ENCODE results near the gene ADGRL3.

The ADGRL3 gene

DNA sequence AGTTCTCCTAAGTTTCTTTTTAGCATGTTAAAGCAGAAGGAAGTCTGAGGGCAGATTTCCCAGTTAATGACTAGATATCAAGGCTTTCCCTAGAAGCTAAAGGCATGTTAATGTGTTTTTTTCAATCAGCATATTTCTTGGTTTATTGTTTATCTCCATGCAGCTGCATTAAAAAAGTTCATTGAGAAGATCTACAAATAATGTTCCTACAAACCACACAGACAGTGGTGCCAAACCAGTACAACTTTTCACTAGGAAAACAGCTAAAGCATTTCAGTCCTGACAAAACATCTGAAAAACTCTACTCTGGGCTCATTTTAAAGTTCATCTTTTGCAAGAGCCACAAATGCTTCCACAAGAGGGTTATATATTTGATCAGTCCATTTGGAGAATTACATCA is 320.0 kb downstream of the ADGRL3 start:
- no peaks in the 10 kb centered on the region for H3K4me1 Mint-ChIP-seq (ENCODE audit: low read depth)

DNA sequence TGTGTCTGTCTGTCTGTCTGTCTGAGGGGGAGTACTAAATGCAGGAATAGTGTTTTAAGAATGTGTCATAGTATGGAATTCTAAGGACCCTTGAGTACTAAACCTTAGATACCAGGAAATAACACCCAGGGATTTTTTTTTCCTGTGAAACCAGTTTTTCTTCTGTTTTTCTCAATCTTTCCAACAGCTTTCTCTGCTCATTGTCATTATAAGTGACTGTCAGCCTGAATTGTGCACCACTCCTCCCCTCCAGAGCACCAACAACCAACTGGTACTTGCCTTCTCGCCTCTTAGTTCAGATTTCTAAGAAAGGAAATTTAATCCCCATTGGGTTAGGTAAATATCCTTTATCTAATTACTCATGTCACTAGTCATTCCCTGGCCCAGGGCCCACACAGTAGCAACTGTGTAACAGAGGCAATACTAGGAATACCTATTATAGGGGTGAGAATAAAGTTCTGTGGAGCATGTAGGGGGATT is 320.6 kb downstream of the ADGRL3 start:
- Mint-ChIP-seq H3K36me3 (ENCODE audit: low read depth) (no peaks in the 10 kb centered on the region), H3K27ac (no peak overlapping the region), H3K9me3 (peaks cover 17% of the 10 kb centered on the region), H3K27me3 (no peaks in the 10 kb centered on the region), H3K4me3 (no peak overlapping the region), H3K4me1 (ENCODE audit: low read depth) (no peaks in the 10 kb centered on the region)

More for the DNA sequence above, 320.0 kb downstream of the ADGRL3 start:
- no peaks in the 10 kb centered on the region for H3K36me3 Mint-ChIP-seq (ENCODE audit: low read depth)
- peaks cover 12% of the 10 kb centered on the region for H3K9me3 Mint-ChIP-seq
- no peak overlapping the region for H3K27ac Mint-ChIP-seq
- no peaks in the 10 kb centered on the region for H3K27me3 Mint-ChIP-seq
- no peak overlapping the region for H3K4me3 Mint-ChIP-seq

- H3K27ac Mint-ChIP-seq = no peak overlapping the region
- H3K4me3 Mint-ChIP-seq = no peak overlapping the region
- H3K27me3 Mint-ChIP-seq = no peaks in the 10 kb centered on the region
- no peaks in the 10 kb centered on the region for H3K36me3 Mint-ChIP-seq (ENCODE audit: low read depth)
- peaks cover 17% of the 10 kb centered on the region for H3K9me3 Mint-ChIP-seq
- no peaks in the 10 kb centered on the region for H3K4me1 Mint-ChIP-seq (ENCODE audit: low read depth)
These were observed 321.3 kb downstream of the ADGRL3 start for GRCh38 chr4:61521451-61521850.

- H3K27ac Mint-ChIP-seq = no peak overlapping the region
- peaks cover 17% of the 10 kb centered on the region for H3K9me3 Mint-ChIP-seq
- H3K36me3 Mint-ChIP-seq (ENCODE audit: low read depth) = no peaks in the 10 kb centered on the region
- no peak overlapping the region for H3K4me3 Mint-ChIP-seq
- H3K4me1 Mint-ChIP-seq (ENCODE audit: low read depth) = no peaks in the 10 kb centered on the region
- no peaks in the 10 kb centered on the region for H3K27me3 Mint-ChIP-seq
These were observed 322.2 kb downstream of the ADGRL3 start for GRCh38 chr4:61522312-61522711.

GRCh38 chr4:61527888-61528287 is 327.8 kb downstream of the ADGRL3 start:
- Mint-ChIP-seq H3K4me1 (ENCODE audit: low read depth) (no peaks in the 10 kb centered on the region), H3K27ac (no peak overlapping the region), H3K9me3 (peaks cover 21% of the 10 kb centered on the region), H3K4me3 (no peak overlapping the region), H3K36me3 (ENCODE audit: low read depth) (no peaks in the 10 kb centered on the region), H3K27me3 (no peaks in the 10 kb centered on the region)

- H3K27me3 Mint-ChIP-seq = no peaks in the 10 kb centered on the region
- H3K4me1 Mint-ChIP-seq (ENCODE audit: low read depth) = no peaks in the 10 kb centered on the region
- peaks cover 21% of the 10 kb centered on the region for H3K9me3 Mint-ChIP-seq
- no peaks in the 10 kb centered on the region for H3K36me3 Mint-ChIP-seq (ENCODE audit: low read depth)
- H3K4me3 Mint-ChIP-seq = no peak overlapping the region
- no peak overlapping the region for H3K27ac Mint-ChIP-seq
These were observed 328.5 kb downstream of the ADGRL3 start for GRCh38 chr4:61528595-61528994.

DNA sequence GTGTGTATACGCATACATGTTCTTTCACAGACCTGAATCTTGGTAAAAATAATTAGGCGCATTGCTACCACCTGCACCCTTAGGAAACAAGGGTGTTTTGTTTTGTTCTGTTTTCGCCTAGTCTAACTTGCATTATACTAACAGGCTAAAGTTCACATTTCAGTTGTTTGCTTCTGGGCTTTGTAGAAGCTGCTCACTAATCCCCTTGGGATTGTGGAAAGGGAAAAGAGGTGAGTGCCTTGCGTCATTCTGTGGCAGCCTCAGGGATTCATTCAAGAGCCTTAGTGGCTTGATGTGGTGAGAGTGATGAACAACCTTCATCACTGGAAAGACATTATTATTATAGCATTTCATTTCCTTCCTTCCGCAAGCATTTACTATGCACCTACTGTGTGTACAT is 331.1 kb downstream of the ADGRL3 start:
- H3K4me1 Mint-ChIP-seq (ENCODE audit: low read depth) = no peaks in the 10 kb centered on the region
- no peak overlapping the region for H3K4me3 Mint-ChIP-seq
- H3K27me3 Mint-ChIP-seq = no peaks in the 10 kb centered on the region
- H3K36me3 Mint-ChIP-seq (ENCODE audit: low read depth) = no peaks in the 10 kb centered on the region
- no peak overlapping the region for H3K27ac Mint-ChIP-seq
- peaks cover 19% of the 10 kb centered on the region for H3K9me3 Mint-ChIP-seq

DNA sequence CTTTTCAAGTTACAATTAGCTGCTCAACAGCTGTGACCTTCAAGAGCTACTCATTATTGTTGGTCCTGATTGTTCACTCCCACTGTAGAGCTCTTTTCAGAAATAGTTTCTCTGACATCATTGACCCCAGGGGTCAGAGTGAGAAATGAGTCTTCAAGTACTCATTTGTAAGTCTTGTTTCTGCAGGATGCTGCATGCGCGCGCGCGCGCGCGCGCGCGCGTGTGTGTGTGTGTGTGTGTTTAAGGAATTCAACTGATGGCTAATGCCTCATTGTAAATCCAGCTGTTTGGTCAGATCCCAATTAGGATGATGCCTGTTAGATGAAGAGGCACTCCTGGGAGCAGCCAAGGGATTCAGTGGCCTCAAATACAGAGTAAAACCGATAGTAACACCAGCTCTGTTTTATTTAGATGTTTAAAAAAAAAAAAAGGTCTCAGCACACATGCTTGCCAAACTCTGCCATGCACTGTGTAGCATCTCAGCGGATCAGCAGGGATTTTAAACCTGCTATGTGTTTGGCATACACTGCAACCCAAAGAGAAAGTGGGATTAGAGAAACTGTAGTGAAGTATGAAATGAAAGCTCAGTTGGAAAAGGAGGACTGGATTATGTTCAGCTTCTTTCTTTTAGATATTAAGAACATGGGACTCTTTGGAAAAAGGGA is 332.3 kb downstream of the ADGRL3 start:
- H3K4me1 Mint-ChIP-seq (ENCODE audit: low read depth) = no peaks in the 10 kb centered on the region
- H3K9me3 Mint-ChIP-seq = peaks cover 27% of the 10 kb centered on the region
- H3K27me3 Mint-ChIP-seq = no peaks in the 10 kb centered on the region
- H3K4me3 Mint-ChIP-seq = no peak overlapping the region
- H3K27ac Mint-ChIP-seq = no peak overlapping the region
- H3K36me3 Mint-ChIP-seq (ENCODE audit: low read depth) = no peaks in the 10 kb centered on the region

GRCh38 chr4:61533140-61533539 is 333.0 kb downstream of the ADGRL3 start:
- Mint-ChIP-seq H3K27me3 (no peaks in the 10 kb centered on the region), H3K4me3 (no peak overlapping the region), H3K36me3 (ENCODE audit: low read depth) (no peaks in the 10 kb centered on the region), H3K9me3 (peaks cover 27% of the 10 kb centered on the region), H3K27ac (no peak overlapping the region), H3K4me1 (ENCODE audit: low read depth) (no peaks in the 10 kb centered on the region)

- Mint-ChIP-seq H3K27ac (no peak overlapping the region), H3K27me3 (no peaks in the 10 kb centered on the region), H3K36me3 (ENCODE audit: low read depth) (no peaks in the 10 kb centered on the region), H3K4me1 (ENCODE audit: low read depth) (no peaks in the 10 kb centered on the region), H3K9me3 (peaks cover 27% of the 10 kb centered on the region), H3K4me3 (no peak overlapping the region)
These were observed 340.8 kb downstream of the ADGRL3 start for GRCh38 chr4:61540944-61541343.

DNA sequence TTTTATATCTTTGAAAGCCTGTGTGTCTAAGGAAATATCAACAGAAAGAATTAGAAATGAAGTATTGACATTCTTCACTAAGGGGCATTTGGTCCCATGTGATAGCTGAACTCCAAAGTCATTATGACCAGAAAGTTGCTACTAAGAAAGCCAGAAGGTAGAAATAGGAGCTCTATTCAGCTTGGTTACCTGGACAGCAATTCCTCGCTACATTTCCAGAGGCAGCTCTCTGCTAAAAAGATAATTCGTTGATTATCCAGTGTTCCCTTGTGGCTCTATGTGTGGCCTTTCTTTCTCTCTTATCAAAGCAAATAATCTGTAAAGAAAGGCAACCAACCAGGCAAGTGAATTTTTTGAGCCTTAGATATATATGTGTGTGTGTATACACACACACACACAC is 341.3 kb downstream of the ADGRL3 start:
- no peaks in the 10 kb centered on the region for H3K4me1 Mint-ChIP-seq (ENCODE audit: low read depth)
- no peaks in the 10 kb centered on the region for H3K36me3 Mint-ChIP-seq (ENCODE audit: low read depth)
- H3K27me3 Mint-ChIP-seq = no peaks in the 10 kb centered on the region

DNA sequence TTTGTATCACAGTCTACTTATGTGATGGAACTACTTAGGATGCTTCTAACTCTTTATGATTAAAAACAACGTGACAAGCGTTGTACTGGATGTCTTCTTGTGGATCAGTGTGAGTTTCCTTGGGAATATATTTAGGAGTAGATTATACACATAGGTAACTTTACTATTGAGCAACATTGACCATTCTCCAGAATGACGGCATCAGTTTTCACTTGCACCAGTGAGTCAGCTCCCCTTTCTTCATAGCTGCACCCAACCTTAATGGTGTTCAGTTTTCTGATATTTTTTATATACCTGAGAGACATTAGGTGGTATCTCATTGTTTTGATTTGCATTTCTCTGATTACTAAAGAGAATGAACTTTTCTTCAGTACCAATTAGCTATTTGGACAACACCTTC is 343.9 kb downstream of the ADGRL3 start:
- no peaks in the 10 kb centered on the region for H3K27me3 Mint-ChIP-seq
- no peak overlapping the region for H3K4me3 Mint-ChIP-seq
- no peaks in the 10 kb centered on the region for H3K4me1 Mint-ChIP-seq (ENCODE audit: low read depth)
- H3K9me3 Mint-ChIP-seq = peaks cover 17% of the 10 kb centered on the region
- no peak overlapping the region for H3K27ac Mint-ChIP-seq
- H3K36me3 Mint-ChIP-seq (ENCODE audit: low read depth) = no peaks in the 10 kb centered on the region

More for the DNA sequence above, 341.3 kb downstream of the ADGRL3 start:
- Mint-ChIP-seq H3K27ac (no peak overlapping the region), H3K4me3 (no peak overlapping the region), H3K9me3 (peaks cover 27% of the 10 kb centered on the region)

DNA sequence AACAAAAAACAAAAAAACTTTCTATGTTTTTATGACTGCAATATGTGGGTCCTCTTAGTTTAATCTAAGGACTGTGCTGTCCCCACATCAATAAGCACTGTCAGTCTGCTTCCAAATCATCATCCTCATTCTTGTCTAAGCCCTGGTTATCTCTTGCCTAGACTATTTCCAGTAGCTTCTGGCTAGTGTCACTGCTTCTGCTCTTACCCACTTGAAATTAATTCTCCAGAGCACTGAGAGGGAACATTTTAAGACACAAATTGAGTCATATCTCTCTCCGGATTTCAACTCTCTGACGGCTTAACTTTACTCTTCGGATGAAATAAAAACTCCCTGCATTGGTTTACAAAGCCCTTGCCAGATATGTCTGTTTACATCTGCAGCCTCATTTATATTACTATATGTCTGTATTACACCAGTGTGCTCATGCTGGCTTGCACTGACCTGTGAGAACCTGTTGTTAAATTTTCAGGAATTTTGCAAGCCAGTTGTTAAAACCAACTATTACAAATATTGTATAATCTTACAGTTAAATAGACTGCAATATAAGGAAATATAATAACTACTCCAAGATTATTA is 345.9 kb downstream of the ADGRL3 start:
- H3K4me1 Mint-ChIP-seq (ENCODE audit: low read depth) = no peaks in the 10 kb centered on the region
- H3K27ac Mint-ChIP-seq = no peak overlapping the region
- H3K36me3 Mint-ChIP-seq (ENCODE audit: low read depth) = no peaks in the 10 kb centered on the region
- peaks cover 14% of the 10 kb centered on the region for H3K9me3 Mint-ChIP-seq
- no peak overlapping the region for H3K4me3 Mint-ChIP-seq
- no peaks in the 10 kb centered on the region for H3K27me3 Mint-ChIP-seq

DNA sequence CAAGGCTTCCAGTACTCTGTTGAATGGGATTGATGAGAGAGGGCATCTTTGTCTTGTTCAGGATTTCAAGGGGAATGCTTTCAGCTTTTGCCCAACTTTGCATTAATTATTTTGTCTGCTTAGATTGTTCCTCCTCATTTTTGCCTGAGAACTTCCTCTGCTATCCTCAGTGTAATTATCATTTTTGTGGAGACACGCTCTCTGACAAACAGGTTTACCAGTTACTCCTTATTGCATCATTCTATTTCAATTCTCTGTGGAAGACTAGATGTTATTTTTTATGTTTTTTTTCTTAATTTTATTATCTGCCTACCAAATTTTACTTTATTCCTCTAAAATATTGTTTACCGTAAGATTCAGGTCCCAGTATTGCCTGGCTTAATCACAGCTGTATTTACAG is 349.2 kb downstream of the ADGRL3 start:
- H3K27me3 Mint-ChIP-seq = no peaks in the 10 kb centered on the region
- peaks cover 7% of the 10 kb centered on the region for H3K9me3 Mint-ChIP-seq
- no peaks in the 10 kb centered on the region for H3K36me3 Mint-ChIP-seq (ENCODE audit: low read depth)
- H3K27ac Mint-ChIP-seq = no peak overlapping the region
- no peak overlapping the region for H3K4me3 Mint-ChIP-seq
- H3K4me1 Mint-ChIP-seq (ENCODE audit: low read depth) = no peaks in the 10 kb centered on the region

DNA sequence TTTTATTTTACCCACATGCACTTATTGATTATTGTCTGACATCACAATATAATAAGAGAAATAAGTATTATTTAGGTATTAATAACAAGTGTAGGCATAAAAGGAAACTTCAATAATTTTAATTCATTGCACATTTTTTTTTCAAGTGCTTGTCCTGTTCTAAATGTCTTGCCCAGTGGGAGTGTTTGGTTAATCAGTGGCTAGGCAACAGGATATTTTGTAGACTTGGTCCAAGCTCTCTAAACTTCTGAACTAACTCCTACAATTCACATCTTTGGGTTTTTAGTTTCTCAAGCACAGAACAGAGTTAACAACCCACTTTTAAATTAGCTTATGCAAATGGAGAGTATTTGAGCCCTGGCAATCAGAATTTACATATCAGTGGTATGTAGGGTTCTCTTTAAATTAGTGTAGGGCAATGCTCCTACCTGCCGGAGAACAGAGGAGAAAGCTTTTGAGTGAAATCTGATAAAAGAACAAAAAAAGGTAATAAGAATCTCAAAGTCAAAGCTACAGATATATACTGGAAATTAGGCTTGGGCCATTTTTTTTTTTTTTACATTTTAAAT is 353.5 kb downstream of the ADGRL3 start:
- H3K4me1 Mint-ChIP-seq (ENCODE audit: low read depth) = no peaks in the 10 kb centered on the region
- no peak overlapping the region for H3K27ac Mint-ChIP-seq
- H3K36me3 Mint-ChIP-seq (ENCODE audit: low read depth) = no peaks in the 10 kb centered on the region
- no peaks in the 10 kb centered on the region for H3K27me3 Mint-ChIP-seq
- no peak overlapping the region for H3K4me3 Mint-ChIP-seq
- H3K9me3 Mint-ChIP-seq = no peaks in the 10 kb centered on the region

GRCh38 chr4:61555789-61556188 is 355.7 kb downstream of the ADGRL3 start:
- no peak overlapping the region for H3K4me3 Mint-ChIP-seq
- no peaks in the 10 kb centered on the region for H3K9me3 Mint-ChIP-seq
- H3K36me3 Mint-ChIP-seq (ENCODE audit: low read depth) = no peaks in the 10 kb centered on the region
- H3K27ac Mint-ChIP-seq = no peak overlapping the region
- no peaks in the 10 kb centered on the region for H3K4me1 Mint-ChIP-seq (ENCODE audit: low read depth)
- no peaks in the 10 kb centered on the region for H3K27me3 Mint-ChIP-seq

Measured in stimulated activated naive CD8-positive, alpha-beta T cell treated with anti-CD3 and anti-CD28 coated beads, Interleukin-15, Interleukin-2, amounts not matched to agents 100 ng/mL and 50 ng/mL, for 24 hours (primary cell).